NCI-H226 (cell line): ENCODE results near the gene SND1.

Source experiments
- DNase-seq: peaks from one replicate; pipeline ENCODE4 v3.0.0-alpha.2; 2015

The SND1 gene

DNA sequence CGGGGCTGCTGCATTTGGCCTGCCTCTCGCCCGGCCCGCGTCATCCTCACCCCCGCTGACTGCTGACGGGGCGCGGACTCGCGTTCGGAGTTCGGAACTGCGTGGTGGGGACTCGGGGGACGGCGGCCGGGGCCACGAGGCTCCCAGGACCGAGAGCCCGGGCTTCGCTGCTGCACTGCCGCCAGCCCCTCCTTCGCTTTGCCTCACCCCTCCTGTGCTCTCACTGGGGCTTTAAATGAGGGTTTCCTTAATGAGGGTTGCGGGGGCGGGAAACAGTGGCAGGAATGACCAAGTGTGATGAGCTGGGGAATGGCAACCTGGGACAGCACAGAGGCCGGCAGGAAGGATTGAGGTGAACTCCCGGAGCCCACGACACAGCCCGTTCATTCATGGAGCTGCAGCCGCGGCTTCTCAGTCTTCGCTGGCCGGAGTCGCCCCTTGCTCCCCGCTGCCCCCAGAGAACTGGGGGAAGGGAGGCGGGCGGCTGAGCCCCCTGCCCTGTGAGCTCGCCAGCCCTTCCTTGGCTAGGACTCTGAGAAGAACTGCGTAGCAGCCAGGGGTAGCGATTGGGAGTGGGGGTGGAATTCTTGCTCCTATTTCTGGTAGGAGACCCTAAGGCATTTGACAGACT lies 380.7 kb downstream of the SND1 start:
- no peak for DNase-seq

DNA sequence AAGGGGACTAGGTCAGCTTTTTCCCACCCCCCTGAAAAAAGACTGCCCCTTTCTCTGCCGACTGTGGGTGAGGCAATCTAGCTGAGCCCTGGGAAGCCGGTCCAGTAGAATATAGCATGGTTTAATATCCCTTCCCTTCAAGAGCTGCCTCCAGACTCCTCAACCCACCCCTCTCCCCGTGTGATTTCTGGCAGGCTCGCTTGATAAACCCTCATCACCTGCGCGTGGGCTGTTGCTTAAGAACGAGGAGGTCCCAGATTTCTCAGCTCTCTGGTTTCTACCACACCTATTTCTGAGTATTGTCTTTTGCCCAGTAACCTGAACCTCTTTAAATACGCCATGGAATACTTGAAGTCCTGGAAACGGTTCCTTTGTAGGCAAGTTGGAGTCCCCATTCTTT lies 381.3 kb downstream of the SND1 start:
- no peak for DNase-seq

DNA sequence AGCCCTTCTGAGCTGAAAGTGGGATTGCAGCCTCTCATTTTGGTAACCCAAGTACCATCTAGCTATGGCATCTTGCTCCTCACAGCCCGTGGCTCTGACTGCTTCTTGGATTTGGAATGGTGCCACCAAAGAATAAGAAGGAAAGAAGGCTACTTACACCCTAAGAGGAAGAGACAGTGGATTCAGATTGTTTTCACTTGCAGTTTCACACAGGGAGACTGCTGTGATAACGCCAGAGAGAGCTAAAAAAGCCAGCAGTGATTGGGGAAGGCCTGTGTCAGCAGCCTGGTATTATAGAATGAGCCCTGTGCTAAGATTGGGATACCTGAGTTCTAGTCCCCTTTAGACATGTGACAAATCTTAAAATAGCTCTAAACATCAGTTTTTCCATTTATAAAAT lies 382.8 kb downstream of the SND1 start:
- DNase-seq: no peak

DNA sequence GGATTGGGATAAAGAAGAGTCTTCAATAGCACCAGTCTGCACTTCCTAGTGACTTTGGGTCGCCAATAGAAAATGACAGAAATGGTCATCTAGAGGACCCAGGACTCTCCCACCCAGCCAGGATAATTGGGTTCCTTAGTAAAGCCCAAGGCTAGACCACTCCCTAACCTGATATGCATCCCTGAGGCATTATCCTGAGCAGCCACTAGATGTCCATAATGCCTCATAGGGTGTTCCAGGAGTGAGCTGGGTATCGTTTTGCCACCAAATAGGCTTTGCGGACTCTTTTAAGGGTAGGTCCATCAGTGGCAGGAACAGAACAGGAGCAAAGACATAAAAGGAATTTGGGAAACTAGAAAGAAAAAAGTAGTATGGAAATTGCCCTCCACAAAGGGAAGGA lies 383.7 kb downstream of the SND1 start:
- DNase-seq: peak; percentile 16

- DNase-seq: no peak
Measured at GRCh38 chr7:128036226-128036940, 384.4 kb downstream of the SND1 start.

GRCh38 chr7:128037081-128037480 lies 385.1 kb downstream of the SND1 start:
- no peak for DNase-seq

GRCh38 chr7:128037880-128038619 lies 386.1 kb downstream of the SND1 start:
- DNase-seq: no peak

DNA sequence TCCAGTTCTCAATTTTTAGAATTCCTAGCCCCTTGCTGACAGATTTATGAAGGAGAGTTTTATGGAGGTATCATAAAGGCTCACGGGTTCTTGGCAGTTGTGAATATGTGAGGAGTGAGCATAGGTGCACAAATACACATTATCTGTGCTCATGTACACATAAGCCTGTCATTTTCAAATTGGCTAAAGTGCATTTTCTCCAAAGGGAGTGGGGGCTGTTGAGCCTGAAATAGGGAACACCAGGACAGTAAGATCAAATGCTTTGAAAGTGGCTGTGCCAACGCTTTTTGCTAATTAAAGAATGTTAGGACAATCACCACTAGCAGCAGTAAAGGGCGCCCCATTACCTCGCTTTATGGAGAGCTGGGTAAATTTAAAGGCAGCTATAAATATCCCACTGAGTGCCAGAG lies 387.6 kb downstream of the SND1 start:
- DNase-seq: no peak

DNA sequence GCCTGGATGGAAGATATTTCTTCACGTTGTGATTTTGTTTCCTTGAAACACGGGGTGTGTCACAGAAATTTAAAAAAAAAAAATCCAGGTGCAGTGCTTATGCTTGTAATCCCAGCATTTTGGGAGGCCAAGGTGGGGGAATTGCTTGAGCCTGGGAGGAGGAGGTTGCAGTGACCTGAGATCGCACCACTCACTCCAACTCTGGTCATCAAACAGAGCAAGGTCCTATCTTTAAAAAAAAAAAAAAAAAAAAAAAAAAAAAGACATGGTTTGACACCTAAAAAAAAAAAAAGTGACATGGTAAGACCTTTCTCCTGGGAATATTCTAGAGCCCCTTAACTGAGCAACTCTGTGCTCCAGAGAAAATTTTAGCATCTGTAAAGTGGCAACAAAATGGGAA lies 388.2 kb downstream of the SND1 start:
- no peak for DNase-seq

- DNase-seq: peak; percentile 67
Measured at GRCh38 chr7:128041203-128041602, 389.2 kb downstream of the SND1 start.

GRCh38 chr7:128042012-128042411 lies 390.0 kb downstream of the SND1 start:
- no peak for DNase-seq

DNA sequence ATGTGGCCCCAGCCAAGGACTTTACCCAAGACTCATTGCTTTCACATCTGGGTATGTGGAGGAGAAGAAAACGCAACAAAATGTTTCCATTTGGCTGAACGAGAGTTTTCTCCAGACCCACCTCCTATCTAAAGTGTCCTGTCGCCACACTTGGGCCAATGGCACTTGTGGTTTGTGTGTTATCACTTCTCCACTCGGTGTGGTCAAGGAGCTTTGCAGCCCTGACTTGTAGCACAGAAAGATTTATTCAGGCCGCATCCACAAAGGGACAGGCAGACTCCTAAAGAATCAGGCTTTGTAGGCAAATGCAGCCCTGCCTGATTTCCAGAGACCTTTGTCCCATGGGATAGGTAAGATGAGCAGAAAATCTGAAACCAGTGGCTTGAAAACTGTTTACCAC lies 392.1 kb downstream of the SND1 start:
- no peak for DNase-seq

DNA sequence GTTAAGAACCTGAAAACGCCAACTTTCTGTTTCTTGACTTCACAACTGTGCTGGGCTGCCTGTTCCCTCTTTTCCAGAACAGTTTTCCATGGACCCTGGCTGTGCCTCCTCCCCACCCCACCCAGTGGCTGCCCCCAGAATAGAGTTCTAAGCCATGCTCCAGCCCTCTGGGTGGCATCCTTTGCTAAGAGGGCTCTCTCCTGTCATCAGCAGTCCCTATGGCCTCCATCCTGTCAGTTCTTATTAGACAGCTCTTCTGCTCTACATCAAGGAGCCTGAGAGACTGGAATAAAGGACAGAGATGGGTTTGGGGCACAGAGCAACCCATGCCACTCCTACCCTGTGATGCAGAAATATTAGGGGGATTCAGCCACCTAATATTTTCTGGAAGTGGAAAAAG lies 393.2 kb downstream of the SND1 start:
- no peak for DNase-seq

- no peak for DNase-seq
Measured at GRCh38 chr7:128045766-128046165, 393.8 kb downstream of the SND1 start.

DNA sequence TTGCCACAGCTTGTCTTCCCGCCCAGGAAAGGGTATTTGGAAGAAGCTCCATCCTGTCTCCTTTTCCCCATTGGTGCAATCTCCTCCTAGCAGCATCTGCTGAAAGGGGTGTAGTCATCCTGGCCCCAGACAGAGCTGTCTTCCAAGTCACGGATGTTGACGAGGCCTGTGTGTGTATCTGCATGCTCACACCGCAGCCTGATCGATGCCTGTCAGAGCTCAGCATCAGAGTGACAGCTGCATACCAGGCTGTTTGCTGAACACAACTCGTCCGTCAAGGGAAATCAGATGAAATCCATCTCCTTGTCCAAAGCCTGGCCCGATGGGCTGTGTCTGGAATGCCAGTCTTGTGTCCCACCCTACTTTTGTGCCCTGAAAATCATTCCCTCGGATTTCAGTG lies 400.4 kb downstream of the SND1 start:
- no peak for DNase-seq

DNA sequence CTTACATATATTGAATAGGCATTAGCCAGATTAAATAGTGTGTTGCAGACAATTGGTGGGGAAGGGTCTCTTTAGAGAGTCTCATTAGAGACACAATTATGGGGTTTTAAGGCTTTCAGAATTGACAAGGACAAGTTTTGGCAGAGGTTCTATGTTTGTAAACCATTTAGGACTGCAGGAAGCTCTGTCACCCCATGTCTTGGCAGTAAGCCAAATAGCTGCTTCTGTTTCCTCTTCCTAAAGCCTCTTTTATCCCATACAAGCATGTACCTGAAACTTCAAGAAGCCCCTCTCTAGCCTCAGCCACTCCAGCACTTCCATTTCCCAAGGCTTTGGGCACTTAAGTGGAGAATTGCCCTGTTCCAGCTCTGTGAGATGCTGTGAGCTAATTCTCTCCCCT lies 401.0 kb downstream of the SND1 start:
- DNase-seq: no peak

DNA sequence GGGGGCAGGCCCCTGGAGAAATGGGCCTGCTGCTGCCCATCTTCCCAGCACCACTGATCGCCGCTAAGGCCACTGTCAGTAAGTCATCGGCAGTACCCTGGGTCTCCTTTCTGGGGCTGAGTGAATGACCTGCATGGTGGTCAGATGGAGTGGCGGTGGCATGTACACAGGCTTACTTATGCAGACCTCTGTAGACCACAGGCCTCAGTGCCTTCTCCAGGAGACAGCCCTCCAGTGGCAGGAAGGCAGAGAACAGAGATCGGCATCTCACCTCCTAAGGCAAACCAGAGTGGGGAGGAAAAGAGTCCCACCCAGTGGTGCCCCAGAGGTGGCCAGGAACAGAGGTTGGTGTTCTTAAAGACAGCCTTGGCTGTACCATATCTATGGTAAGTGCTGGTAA lies 402.0 kb downstream of the SND1 start:
- no peak for DNase-seq

DNA sequence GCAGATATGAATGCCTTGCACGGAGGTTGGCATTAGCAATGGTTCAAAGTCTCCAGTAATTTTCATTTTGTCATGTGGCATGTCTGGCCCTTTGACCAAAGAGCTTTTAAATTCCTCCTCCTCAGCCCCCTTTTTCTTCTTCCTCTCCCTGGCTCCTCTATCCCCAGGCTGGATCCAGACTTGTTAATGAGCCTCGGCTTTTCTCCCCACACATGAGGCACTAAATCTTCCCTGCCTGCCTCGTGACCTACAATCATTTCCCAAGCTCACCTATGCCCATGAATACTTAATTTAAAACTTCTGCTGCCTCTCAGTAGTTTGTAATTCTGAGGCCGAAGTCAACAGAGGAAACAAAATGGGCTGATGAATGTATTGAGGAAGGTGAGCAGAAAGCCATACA lies 402.5 kb downstream of the SND1 start:
- DNase-seq: no peak

DNA sequence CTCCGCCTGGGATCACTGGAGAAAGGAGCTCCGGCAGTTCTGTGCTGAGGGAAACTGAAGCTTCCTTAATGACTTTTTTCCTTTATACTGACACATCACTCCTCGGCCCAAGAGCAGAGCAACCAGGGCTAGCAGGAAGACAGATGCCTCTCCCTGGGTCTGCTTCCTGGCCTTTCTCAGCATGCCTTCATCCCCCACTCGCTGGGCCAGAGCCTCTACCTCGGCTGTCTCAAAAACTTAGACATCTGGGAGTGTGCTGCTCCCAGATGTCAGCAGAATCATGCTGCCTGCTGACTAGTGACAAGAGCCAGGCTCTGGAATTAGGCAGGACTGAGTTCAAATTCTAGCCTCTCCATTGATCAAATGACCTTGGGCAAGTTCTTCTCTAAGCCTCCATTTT lies 403.6 kb downstream of the SND1 start:
- no peak for DNase-seq

DNA sequence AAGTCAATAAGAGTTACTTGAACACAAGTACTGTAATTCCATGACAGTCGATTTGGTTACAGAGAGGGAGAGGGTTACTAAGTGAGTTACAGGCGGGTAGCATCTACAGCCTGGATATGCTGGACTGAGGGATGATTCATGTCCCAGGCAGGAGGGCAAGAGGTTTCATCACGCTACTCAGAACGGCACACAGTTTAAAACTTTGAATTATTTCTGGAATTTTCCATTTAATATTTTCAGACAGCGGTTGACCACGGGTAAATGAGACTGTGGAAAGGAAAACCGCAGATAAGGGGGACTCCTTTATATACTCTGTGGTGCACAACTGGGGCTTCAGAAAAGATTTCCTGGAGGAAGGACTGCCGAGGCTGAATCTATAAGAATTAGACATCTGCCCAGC lies 404.9 kb downstream of the SND1 start:
- peak; percentile 89 for DNase-seq

- DNase-seq: no peak
Measured at GRCh38 chr7:128057909-128058308, 405.9 kb downstream of the SND1 start.

DNA sequence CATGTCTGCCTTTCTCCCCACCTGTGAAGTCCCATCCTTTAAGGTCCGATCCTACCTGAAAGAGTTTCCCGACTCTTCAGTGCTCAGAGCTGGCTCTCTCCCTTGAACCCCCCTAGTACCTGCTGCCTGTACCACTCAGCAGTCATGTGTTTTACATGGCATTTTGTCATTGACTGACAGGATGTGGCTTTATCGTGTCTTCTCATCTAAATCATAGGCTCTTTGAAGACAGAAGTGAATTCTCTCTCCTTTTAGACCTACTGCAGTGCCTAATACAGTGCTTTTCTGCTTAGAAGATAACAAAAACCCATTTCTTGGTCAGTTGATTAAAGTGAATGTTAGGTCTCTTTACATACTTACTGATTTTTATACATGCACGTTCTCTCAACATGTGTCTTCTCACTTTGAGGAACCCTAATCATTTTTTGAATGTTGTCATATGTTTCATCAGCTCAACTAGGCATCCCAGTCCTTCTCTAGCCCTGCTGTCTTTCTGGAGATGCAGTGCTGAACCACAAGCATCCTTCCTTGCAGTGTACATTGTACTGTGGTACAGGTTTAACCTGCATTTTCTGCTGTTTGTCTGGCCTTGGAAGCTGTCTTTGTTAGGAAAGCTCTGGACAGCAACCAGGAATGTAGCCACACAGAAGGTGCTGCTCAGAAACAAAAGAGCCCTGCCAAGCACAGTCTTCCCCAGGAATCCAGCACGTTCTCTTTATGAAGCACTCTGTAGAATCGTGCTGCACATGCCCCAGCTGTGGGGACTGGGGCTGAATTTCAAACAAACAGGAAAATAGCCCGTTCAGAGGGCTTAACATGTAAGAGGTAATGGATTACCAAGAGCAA lies 407.4 kb downstream of the SND1 start:
- DNase-seq: no peak

DNA sequence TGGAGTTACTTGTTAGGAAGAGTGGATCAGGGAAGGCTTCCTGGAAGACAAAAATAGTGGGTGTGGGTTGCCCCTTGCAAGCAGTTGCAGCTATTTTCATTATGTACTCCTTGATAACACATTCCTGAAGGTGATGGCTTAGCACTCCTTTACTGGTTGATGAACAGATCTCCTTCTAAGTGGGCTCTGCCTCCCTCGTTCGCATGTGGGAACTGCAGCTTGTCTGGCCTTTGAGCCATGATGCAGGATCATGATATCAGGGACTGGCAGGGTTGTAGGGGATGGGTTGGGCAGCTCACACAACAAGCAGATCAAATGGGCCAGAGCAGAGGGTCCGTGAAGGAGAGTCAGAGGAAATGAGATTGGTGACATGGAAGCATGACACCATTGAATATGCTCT lies 408.0 kb downstream of the SND1 start:
- DNase-seq: no peak
